SJCRH30 (cell line): ENCODE results near the gene IDUA. TPM values are rescaled to one million over a fixed set of nuclear protein-coding genes. Genes with fewer than 3 reads are reported as not detected.
"Not testable (repeated sequence)": the region's sequence is repeated elsewhere in the genome, so short reads cannot be mapped to it uniquely, and the experiment has no call there.

ENCODE experiments used
- DNase-seq, 2 experiments: peaks; one replicate each; pipeline ENCODE4 v3.0.0-alpha.2; 2015 to 2020
- H3K27ac ChIP-seq: fragments of 250-450 bp; sonication (Bioruptor Pico); 2 replicates; pipeline ENCODE4 v1.5.1; 2020; ENCODE audit warnings: mild to moderate bottlenecking, moderate library complexity
- H3K27me3 ChIP-seq: fragments of 250-450 bp; sonication (Bioruptor Pico); 2 replicates; pipeline ENCODE4 v1.5.1; 2020; ENCODE audit warnings: mild to moderate bottlenecking, moderate library complexity
- H3K36me3 ChIP-seq: fragments of 250-450 bp; sonication (Bioruptor Pico); 2 replicates; pipeline ENCODE4 v1.5.1; 2020; ENCODE audit warnings: mild to moderate bottlenecking, moderate library complexity
- H3K4me1 ChIP-seq: fragments of 250-450 bp; sonication (Bioruptor Pico); 2 replicates; pipeline ENCODE4 v1.5.1; 2020; ENCODE audit warnings: mild to moderate bottlenecking, moderate library complexity
- H3K4me3 ChIP-seq: fragments of 250-450 bp; sonication (Bioruptor Pico); 2 replicates; pipeline ENCODE4 v1.5.1; 2020; ENCODE audit warnings: mild to moderate bottlenecking, moderate library complexity
- H3K9me3 ChIP-seq: fragments of 250-450 bp; sonication (Bioruptor Pico); replicated peaks from 2 replicates; pipeline ENCODE4 v1.5.1; 2020; ENCODE audit warnings: mild to moderate bottlenecking, moderate library complexity
- total RNA-seq: library from RNA; depleted of rRNA; stranded (reverse); fragments of >200 nt; shearing (Covaris generic); gene quantifications from 2 replicates; pipeline ENCODE4 v1.2.3, GENCODE V29; 2014; rRNA removed

IDUA gene
- total RNA-seq, result 1.8 and 2.3 TPM in 2 replicates

DNA sequence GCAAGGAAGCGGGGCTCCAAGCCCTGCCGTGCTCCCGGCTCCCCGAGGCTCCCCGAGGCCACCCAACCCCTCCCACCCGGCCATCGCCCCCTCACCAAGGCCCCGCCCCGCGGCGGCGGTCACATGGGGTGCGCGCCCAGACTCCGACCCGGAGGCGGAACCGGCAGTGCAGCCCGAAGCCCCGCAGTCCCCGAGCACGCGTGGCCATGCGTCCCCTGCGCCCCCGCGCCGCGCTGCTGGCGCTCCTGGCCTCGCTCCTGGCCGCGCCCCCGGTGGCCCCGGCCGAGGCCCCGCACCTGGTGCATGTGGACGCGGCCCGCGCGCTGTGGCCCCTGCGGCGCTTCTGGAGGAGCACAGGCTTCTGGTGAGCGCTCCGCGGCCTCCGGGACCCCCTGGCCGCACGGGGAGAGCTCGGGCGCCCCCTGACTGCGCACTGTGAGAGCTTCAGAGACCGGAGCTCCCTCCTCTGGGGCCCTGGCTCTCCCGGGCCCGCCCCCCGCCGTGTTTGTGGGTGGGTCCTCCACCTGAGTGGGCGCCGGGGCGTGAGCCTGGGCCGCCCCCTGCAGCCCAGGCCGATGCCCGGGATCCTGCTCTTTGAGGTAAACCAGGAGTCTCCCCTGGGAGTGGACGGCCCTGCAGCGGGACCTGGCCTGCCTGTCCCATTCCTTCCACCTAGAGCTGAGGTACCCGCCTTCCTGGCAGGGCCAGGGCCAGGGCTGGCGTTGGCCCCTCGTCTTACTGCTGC is at the start of gene IDUA:
IDUA (plus strand) TSS at position 166 of the 745 bp plus-strand sequence; CDS start at position 207, 41 bp downstream.
- Histone ChIP-seq H3K27ac (no peak within 1 kb of the TSS), H3K4me1 (no peaks in the 10 kb centered on the region), H3K36me3 (no peaks in the 10 kb centered on the region), H3K27me3 (no peaks in the 10 kb centered on the region), H3K9me3 (no peaks in the 10 kb centered on the region), H3K4me3 (peak within 1 kb of the TSS; percentile 60)
- peak; percentile 83 to 87 for DNase-seq

DNA sequence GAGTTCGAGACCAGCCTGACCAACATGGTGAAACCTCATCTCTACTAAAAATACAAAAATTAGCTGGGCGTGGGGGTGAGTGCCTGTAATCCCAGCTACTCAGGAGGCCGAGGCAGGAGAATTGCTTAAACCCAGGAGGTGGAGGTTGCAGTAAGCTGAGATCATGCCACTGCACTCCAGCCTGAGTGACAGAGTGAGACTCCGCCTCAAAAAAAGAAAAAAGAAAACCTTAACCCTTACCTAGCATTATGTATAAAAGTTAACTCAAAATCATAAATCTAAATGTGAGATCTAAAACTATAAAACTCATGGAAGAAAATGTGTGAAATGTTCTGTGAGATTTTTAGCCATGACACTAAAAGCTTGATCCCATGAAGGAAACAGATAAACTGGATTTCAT is 47.3 kb upstream of the IDUA start:
- H3K9me3 ChIP-seq, H3K36me3 ChIP-seq, H3K4me1 ChIP-seq, H3K27me3 ChIP-seq, H3K27ac ChIP-seq, H3K4me3 ChIP-seq, DNase-seq: not testable (repeated sequence)

GRCh38 chr4:945274-946102 is 41.4 kb upstream of the IDUA start:
- DNase-seq, result no peak
- no peak overlapping the region for H3K4me3 ChIP-seq
- H3K36me3 ChIP-seq, result no peaks in the 10 kb centered on the region
- H3K4me1 ChIP-seq, result no peaks in the 10 kb centered on the region
- no peak overlapping the region for H3K27ac ChIP-seq
- H3K27me3 ChIP-seq, result no peaks in the 10 kb centered on the region
- H3K9me3 ChIP-seq, result no peaks in the 10 kb centered on the region

DNA sequence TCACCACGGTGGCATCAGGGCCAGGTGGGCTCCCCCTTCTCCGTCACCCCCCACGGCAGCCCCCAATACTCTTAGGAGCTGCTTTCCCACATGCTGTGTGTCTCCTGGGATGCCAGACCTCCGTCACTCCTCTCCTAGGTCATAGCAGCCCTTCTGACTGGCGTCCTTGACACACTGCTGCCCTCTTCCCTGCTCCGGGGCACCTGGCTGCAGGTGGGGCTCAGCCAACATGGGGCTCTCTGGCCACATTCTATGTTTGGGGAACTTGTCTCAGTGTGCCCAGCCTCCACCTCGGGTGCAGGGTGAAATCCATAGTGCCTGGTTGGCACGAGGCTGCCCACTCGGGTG is 40.8 kb upstream of the IDUA start:
- Histone ChIP-seq H3K4me3 (no peak overlapping the region), H3K27ac (no peak overlapping the region), H3K4me1 (no peaks in the 10 kb centered on the region), H3K36me3 (no peaks in the 10 kb centered on the region), H3K27me3 (no peaks in the 10 kb centered on the region), H3K9me3 (no peaks in the 10 kb centered on the region)
- DNase-seq, result no peak

- H3K9me3 ChIP-seq, result no peaks in the 10 kb centered on the region
- H3K27me3 ChIP-seq, result no peaks in the 10 kb centered on the region
- H3K27ac ChIP-seq, result no peak overlapping the region
- no peak overlapping the region for H3K4me3 ChIP-seq
- no peak for DNase-seq
- no peaks in the 10 kb centered on the region for H3K36me3 ChIP-seq
- no peaks in the 10 kb centered on the region for H3K4me1 ChIP-seq
Measured at GRCh38 chr4:946517-947471, 40.0 kb upstream of the IDUA start.

- Histone ChIP-seq H3K36me3 (no peaks in the 10 kb centered on the region), H3K27ac (no peak overlapping the region), H3K27me3 (no peaks in the 10 kb centered on the region), H3K9me3 (no peaks in the 10 kb centered on the region), H3K4me3 (no peak overlapping the region), H3K4me1 (no peaks in the 10 kb centered on the region)
- no peak for DNase-seq
Measured at GRCh38 chr4:947491-947971, 39.3 kb upstream of the IDUA start.

DNA sequence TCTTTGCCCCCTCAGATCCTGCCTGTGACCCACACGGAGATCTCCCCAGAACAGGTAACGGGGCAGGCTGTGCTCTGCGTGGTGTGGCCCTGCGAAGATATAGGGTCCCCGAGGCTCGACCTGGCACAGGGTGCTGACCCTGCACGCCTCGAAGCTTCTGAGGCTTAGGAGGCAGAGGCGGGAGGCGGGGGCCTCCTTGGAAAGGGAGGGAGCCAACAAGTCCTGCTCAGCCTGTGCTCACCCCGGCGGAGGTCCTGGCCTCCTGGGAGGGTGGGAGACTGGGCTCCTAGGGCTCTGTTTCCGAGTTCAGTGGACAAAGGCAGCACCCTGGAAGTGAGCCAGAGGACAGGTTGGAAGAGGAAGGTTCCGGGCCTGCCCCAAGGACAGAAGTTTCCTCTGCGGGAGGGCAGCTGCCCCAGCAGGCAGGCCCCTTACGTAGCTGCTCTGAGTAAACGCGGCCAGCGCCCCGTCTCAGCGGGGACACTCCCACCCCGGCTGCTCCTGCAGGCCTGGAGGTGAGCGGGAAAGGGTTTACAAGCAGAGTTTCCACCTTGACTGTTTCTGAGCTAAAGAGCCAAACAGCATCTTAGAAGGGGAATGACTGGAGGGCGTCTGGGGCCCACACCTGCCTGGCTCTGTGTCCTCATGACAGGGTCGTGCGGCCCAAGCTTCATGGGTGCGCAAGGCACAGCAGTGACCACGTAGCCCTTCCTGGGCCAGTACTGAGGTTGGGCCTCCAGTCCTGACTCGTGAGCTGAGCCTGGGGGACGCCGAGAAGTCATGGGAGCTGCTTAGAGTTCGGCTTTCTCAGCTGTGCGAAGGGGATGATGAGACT is 38.5 kb upstream of the IDUA start:
- no peak for DNase-seq
- Histone ChIP-seq H3K27me3 (no peaks in the 10 kb centered on the region), H3K9me3 (no peaks in the 10 kb centered on the region), H3K4me3 (no peak overlapping the region), H3K4me1 (no peaks in the 10 kb centered on the region), H3K36me3 (no peaks in the 10 kb centered on the region), H3K27ac (no peak overlapping the region)

DNA sequence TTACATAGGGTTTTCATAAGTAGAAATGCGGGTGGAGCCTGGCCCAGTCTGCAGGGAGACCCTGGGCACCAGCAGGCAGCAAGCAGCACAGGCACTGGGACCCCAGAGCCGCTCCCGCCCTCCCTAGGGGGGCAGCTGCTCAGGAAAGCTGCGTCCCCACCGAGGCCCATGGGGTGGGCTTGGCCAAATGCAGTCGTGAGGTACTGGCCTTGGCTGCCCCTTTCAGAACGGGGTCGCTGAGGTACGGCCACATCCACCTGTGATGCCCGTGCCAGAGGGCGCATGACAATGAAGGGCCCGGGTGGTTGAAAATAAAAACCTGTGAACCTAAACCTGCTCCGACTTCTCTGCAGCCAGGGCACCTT is 37.9 kb upstream of the IDUA start:
- Histone ChIP-seq H3K4me3 (no peak overlapping the region), H3K27me3 (no peaks in the 10 kb centered on the region), H3K27ac (no peak overlapping the region), H3K36me3 (no peaks in the 10 kb centered on the region), H3K9me3 (no peaks in the 10 kb centered on the region), H3K4me1 (no peaks in the 10 kb centered on the region)
- DNase-seq, result no peak

DNA sequence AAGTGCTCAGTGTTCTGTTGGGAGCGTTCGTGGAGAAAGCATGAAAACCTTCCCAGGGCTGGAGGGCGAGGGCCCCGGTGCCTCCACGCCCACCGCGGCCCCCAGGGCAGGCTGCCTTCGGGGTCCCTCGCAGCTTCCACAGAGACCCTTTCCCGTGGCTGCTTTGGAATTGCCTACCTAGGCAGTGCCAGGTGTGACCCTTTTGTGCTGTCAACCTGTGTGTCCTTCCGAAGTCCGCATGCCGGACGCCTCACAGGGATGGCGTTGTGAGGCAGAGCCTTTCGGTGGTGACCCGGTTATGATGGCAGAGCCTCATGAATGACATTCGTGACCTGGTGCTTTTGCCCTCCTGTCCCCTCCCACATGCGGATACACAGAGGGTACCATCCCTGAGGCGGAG is 37.2 kb upstream of the IDUA start:
- DNase-seq, result no peak
- Histone ChIP-seq H3K9me3 (no peaks in the 10 kb centered on the region), H3K36me3 (no peaks in the 10 kb centered on the region), H3K27me3 (no peaks in the 10 kb centered on the region), H3K27ac (no peak overlapping the region), H3K4me1 (no peaks in the 10 kb centered on the region), H3K4me3 (no peak overlapping the region)

- Histone ChIP-seq H3K4me3 (no peak overlapping the region), H3K27me3 (no peaks in the 10 kb centered on the region), H3K9me3 (no peaks in the 10 kb centered on the region), H3K36me3 (no peaks in the 10 kb centered on the region), H3K27ac (no peak overlapping the region), H3K4me1 (no peaks in the 10 kb centered on the region)
- no peak for DNase-seq
Measured at GRCh38 chr4:950136-951020, 36.5 kb upstream of the IDUA start.

DNA sequence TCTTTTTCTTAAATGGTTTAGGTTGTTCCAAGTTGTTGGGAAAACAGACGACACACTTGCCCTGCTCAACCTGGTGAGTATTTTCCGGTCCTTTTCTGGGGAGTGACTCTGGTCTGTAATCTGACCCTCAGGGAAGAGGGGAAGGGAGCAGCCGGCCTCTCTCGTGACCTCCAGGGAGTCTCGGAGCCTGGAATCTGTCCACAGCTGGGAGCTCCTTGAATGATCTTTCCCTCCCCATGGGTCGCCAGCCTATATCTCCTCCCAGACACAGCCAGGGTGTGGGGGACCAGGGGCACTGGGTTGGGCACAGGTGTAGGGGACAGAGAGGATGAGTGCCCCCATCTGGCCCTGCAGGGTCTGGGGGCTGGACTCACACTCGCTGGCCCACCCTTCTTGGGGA is 35.7 kb upstream of the IDUA start:
- Histone ChIP-seq H3K27ac (no peak overlapping the region), H3K4me1 (no peaks in the 10 kb centered on the region), H3K9me3 (no peaks in the 10 kb centered on the region), H3K27me3 (no peaks in the 10 kb centered on the region), H3K36me3 (no peaks in the 10 kb centered on the region), H3K4me3 (no peak overlapping the region)
- DNase-seq, result peak in 1 of 2 experiments; percentile 7

DNA sequence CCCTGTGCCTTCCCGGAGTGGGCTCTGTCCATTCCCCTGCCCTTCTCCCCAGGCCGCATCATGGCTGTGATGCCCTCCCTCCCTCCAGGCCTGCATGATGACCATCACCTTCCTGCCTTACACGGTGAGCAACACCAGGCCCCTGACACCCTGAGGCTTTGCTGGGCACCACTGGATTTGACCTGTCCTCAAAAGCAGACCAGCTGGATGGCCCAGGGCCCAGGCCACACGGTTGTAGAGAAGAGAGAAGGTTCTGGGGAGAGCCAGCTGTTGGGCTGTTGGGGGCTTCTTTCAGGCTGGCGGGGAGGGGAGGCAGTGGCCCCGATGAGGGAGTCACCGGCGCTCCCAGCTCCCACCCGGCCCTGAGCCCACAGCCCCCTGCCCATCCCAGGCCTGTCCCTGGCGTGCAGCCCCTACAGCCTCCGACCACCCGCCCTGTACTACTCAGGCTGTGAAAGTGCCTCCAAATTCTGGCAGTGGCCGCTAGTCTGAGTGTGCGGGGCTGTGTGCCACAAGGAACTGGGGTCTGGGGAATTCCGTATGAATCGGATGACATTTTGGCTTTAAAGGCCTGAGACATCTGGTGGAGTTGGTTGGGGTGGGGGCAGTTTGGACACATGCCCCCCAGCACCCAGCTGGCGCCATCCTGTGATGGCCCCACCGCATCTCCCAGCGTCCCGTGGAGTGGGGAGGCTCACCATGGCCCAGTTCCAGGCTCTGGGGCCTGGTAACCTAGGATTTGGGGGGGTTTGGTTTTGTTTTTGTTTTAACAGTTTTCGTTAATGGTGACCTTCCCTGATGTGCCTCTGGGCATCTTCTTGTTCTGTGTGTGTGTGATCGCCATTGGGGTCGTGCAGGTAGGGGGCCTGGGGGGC is 35.0 kb upstream of the IDUA start:
- no peaks in the 10 kb centered on the region for H3K9me3 ChIP-seq
- no peaks in the 10 kb centered on the region for H3K4me1 ChIP-seq
- H3K4me3 ChIP-seq, result no peak overlapping the region
- H3K27me3 ChIP-seq, result no peaks in the 10 kb centered on the region
- H3K36me3 ChIP-seq, result no peaks in the 10 kb centered on the region
- no peak overlapping the region for H3K27ac ChIP-seq
- no peak for DNase-seq
